Measurements from ENCODE around the gene DTNBP1.

Gene DTNBP1

GRCh38 chr6:15515226-15515625 lies 147.6 kb downstream of the DTNBP1 start:
- DNase-seq (ENCODE audit: low read depth) = no peak

GRCh38 chr6:15513801-15514711 lies 148.8 kb downstream of the DTNBP1 start:
- DNase-seq (ENCODE audit: low read depth) = no peak

- DNase-seq (ENCODE audit: low read depth) = no peak
Measured at GRCh38 chr6:15513131-15513771, 149.6 kb downstream of the DTNBP1 start.

- no peak for DNase-seq (ENCODE audit: low read depth)
Measured at GRCh38 chr6:15512721-15513120, 150.1 kb downstream of the DTNBP1 start.

GRCh38 chr6:15512126-15512525 lies 150.7 kb downstream of the DTNBP1 start:
- no peak for DNase-seq (ENCODE audit: low read depth)

- no peak for DNase-seq (ENCODE audit: low read depth)
Measured at GRCh38 chr6:15511248-15512125, 151.3 kb downstream of the DTNBP1 start.

- DNase-seq (ENCODE audit: low read depth) = no peak
Measured at GRCh38 chr6:15510536-15511247, 152.1 kb downstream of the DTNBP1 start.

- no peak for DNase-seq (ENCODE audit: low read depth)
Measured at GRCh38 chr6:15510121-15510520, 152.7 kb downstream of the DTNBP1 start.

- no peak for DNase-seq (ENCODE audit: low read depth)
Measured at GRCh38 chr6:15509335-15509933, 153.4 kb downstream of the DTNBP1 start.

DNA sequence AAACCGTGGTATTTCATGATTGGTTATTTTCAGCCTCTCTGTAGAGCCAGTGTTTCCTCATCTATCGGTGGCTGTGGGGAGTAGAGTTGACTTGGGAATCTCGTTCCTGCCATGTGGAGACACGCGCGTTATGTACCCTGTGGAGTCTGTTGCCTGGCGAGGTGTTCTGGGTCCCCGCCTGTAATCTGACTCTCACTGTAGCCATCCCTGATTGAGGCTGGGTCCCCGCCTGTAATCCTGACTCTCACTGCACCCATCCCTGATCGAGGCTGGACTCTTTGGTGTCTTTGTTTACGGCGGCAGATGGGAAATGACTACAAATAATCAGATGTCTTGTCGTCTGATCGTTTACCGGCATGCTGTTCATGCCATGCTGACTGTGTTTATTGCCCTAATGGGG lies 153.9 kb downstream of the DTNBP1 start:
- DNase-seq (ENCODE audit: low read depth) = no peak

GRCh38 chr6:15508441-15508871 lies 154.4 kb downstream of the DTNBP1 start:
- DNase-seq (ENCODE audit: low read depth) = no peak

DNA sequence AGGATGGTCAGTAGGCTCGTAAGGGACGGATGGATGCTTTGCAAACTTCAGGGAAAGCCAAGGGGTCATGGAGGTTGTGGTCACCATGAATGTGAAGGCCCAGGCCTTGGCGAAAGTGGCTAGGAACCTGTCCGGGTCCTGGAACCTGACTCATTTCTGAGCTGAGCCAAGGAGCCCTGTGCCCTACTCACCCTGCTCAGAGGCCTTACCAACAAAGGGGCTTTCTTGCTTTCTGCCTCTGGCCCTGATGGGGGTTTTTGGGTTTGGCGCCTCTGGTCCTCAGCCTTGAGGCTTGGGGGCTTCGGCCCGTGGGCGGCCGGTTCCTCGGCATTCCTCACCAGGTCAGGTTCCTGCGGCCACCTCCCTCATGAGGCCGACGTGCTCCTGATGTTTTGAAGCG lies 155.1 kb downstream of the DTNBP1 start:
- no peak for DNase-seq (ENCODE audit: low read depth)

DNA sequence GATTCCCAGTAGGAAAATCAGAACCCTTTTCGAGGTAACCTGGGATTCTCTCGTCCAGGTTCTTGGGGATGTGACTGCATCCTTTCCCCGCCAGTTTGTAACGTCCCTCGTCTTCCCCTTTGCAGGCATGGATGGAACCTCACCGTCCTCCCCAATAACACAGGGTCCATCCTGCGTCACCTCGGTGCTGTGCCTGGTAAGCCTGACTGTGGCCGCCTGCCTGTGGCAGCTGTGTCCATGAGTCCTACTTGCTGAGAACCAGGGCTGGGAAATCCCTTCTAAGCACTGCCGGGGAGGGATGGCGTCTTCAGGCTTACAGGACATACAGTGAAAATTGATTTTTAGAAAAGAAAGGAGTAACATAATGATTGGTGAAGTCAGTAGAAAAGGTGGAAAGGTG lies 155.6 kb downstream of the DTNBP1 start:
- DNase-seq (ENCODE audit: low read depth) = no peak

- DNase-seq (ENCODE audit: low read depth) = no peak
Measured at GRCh38 chr6:15506066-15506465, 156.8 kb downstream of the DTNBP1 start.

- DNase-seq (ENCODE audit: low read depth) = no peak
Measured at GRCh38 chr6:15505463-15505918, 157.3 kb downstream of the DTNBP1 start.

- DNase-seq (ENCODE audit: low read depth) = no peak
Measured at GRCh38 chr6:15504581-15505350, 158.1 kb downstream of the DTNBP1 start.

DNA sequence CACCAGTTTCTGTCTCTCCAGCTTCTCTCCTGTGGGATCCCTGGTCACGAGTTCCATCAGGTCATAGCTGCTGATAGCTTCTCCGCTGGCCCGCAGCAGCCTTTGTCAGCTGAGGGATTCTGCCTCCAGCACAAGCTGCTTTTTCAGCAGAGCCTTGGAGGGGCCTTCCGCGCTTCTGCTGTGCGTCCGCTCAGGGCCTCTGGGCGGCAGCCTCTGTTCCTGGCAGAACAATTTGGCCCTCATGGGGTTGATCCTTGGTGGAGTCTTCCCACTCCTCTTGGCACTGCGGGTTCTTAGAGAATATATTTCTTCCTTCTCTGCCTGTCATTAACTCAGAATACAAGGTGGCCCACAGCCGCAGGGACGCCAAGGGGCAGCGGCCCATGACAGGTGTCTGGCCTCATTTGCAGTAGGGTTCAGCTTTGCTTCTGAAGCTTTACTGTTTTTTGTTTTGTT lies 158.8 kb downstream of the DTNBP1 start:
- DNase-seq (ENCODE audit: low read depth) = no peak

GRCh38 chr6:15503346-15503680 lies 159.5 kb downstream of the DTNBP1 start:
- DNase-seq (ENCODE audit: low read depth) = no peak

GRCh38 chr6:15502446-15503345 lies 160.1 kb downstream of the DTNBP1 start:
- no peak for DNase-seq (ENCODE audit: low read depth)

Measured in CMK (cell line).